ENCODE results near the gene CCNY.

DNA sequence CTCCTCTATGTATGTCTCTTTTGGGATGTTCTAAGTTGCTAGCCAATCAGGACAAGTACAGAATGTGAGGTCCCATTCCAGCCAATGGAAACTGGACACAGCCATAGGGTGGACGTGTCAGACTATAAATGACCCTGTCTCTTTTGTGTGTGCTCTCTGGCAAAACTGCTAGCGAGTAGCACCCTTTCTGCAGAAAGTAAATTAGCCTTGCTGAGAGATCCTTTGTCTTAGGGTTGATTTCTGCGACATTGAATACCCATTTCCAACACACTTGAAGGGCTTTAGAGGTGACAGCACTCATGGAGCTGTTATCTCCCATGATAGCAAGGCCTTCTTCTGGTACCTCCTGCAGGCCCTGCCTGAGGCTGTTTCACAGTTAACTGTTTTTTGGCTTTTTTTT is 107.5 kb downstream of the CCNY start:
- TF ChIP-seq EZH2phosphoT487 (IDR thresholded peaks at IDR 0.05; ENCODE audit: low read depth) = no peak
- TF ChIP-seq, protein P1, sequence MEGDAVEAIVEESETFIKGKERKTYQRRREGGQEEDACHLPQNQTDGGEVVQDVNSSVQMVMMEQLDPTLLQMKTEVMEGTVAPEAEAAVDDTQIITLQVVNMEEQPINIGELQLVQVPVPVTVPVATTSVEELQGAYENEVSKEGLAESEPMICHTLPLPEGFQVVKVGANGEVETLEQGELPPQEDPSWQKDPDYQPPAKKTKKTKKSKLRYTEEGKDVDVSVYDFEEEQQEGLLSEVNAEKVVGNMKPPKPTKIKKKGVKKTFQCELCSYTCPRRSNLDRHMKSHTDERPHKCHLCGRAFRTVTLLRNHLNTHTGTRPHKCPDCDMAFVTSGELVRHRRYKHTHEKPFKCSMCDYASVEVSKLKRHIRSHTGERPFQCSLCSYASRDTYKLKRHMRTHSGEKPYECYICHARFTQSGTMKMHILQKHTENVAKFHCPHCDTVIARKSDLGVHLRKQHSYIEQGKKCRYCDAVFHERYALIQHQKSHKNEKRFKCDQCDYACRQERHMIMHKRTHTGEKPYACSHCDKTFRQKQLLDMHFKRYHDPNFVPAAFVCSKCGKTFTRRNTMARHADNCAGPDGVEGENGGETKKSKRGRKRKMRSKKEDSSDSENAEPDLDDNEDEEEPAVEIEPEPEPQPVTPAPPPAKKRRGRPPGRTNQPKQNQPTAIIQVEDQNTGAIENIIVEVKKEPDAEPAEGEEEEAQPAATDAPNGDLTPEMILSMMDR (IDR thresholded peaks at IDR 0.05; ENCODE audit: low read depth, low read length) = no peak

Data from OCI-LY3 (cell line).